Ishikawa (cell line): Measurements from ENCODE around the gene GNG2.

Experiments used
- CREB1 ChIP-seq: IDR thresholded peaks from 2 replicates; pipeline ENCODE4 v1.6.1; 2012; ENCODE audit warnings: low read depth
- EGR1 ChIP-seq: IDR thresholded peaks from 2 replicates; pipeline ENCODE4 v1.6.1; 2012
- EP300 ChIP-seq: IDR thresholded peaks from 2 replicates; pipeline ENCODE4 v1.6.1; 2012; ENCODE audit warnings: borderline replicate concordance
- FOXM1 ChIP-seq: IDR thresholded peaks from 2 replicates; pipeline ENCODE4 v1.6.1; 2012; ENCODE audit warnings: low read depth, borderline replicate concordance
- MAX ChIP-seq: IDR thresholded peaks from 2 replicates; pipeline ENCODE4 v1.6.1; 2012
- NFIC ChIP-seq: IDR thresholded peaks from 2 replicates; pipeline ENCODE4 v1.6.1; 2012
- RAD21 ChIP-seq: IDR thresholded peaks from 2 replicates; pipeline ENCODE4 v1.6.1; 2012; ENCODE audit warnings: low read depth
- TAF1 ChIP-seq: IDR thresholded peaks from 2 replicates; pipeline ENCODE4 v1.6.1; 2012; ENCODE audit warnings: low read depth, mild to moderate bottlenecking
- TCF12 ChIP-seq: IDR thresholded peaks from 2 replicates; pipeline ENCODE4 v1.6.1; 2012; ENCODE audit warnings: low read depth
- TEAD4 ChIP-seq: IDR thresholded peaks from 2 replicates; pipeline ENCODE4 v1.6.1; 2012
- YY1 ChIP-seq: IDR thresholded peaks from 2 replicates; pipeline ENCODE4 v1.6.1; 2012; ENCODE audit warnings: low read depth
- TF ChIP-seq, protein P1 (sequence below): IDR thresholded peaks from 2 replicates; pipeline ENCODE4 v1.6.1; 2012; ENCODE audit warnings: low read depth, mild to moderate bottlenecking

DNA sequence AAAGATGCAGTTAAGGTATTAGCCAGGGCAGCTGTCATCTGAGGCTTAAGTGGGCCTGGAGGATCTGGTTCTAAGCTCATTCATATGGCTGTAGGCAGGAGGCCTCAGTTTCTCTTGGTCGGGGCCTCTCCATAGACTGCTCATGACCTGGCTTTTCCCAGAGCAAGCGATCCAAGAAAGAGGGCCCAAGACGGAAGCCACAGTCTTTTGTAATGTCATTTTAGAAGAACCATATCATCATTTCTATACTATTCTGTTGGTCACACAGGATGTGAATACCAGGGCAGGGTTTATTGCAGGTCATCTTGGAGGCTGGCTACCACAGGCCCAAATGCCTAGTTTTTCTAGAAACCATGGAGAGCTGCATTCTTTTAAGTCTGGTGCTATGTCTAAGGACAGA is 47.7 kb downstream of the GNG2 start:
- no peak for TF ChIP-seq EGR1
- no peak for TF ChIP-seq NFIC
- TF ChIP-seq TEAD4, result no peak
- TF ChIP-seq TAF1, result no peak
- no peak for TF ChIP-seq EP300
- no peak for TF ChIP-seq RAD21
- TF ChIP-seq, protein P1, sequence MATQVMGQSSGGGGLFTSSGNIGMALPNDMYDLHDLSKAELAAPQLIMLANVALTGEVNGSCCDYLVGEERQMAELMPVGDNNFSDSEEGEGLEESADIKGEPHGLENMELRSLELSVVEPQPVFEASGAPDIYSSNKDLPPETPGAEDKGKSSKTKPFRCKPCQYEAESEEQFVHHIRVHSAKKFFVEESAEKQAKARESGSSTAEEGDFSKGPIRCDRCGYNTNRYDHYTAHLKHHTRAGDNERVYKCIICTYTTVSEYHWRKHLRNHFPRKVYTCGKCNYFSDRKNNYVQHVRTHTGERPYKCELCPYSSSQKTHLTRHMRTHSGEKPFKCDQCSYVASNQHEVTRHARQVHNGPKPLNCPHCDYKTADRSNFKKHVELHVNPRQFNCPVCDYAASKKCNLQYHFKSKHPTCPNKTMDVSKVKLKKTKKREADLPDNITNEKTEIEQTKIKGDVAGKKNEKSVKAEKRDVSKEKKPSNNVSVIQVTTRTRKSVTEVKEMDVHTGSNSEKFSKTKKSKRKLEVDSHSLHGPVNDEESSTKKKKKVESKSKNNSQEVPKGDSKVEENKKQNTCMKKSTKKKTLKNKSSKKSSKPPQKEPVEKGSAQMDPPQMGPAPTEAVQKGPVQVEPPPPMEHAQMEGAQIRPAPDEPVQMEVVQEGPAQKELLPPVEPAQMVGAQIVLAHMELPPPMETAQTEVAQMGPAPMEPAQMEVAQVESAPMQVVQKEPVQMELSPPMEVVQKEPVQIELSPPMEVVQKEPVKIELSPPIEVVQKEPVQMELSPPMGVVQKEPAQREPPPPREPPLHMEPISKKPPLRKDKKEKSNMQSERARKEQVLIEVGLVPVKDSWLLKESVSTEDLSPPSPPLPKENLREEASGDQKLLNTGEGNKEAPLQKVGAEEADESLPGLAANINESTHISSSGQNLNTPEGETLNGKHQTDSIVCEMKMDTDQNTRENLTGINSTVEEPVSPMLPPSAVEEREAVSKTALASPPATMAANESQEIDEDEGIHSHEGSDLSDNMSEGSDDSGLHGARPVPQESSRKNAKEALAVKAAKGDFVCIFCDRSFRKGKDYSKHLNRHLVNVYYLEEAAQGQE, result no peak
- no peak for TF ChIP-seq MAX
- no peak for TF ChIP-seq YY1
- no peak for TF ChIP-seq TCF12
- TF ChIP-seq CREB1, result no peak
- TF ChIP-seq FOXM1, result no peak
